ENCODE data around the gene HPCAL1.

GRCh38 chr2:10317646-10318045 is 14.9 kb downstream of the HPCAL1 start:
- TF ChIP-seq CTCF (IDR thresholded peaks at IDR 0.05) (no peak), POLR2A (IDR thresholded peaks at IDR 0.05; ENCODE audit: low read depth) (no peak), POLR2AphosphoS5 (IDR thresholded peaks at IDR 0.05) (no peak), EP300 (IDR thresholded peaks at IDR 0.05) (no peak)
